ENCODE data around the gene ZNG1C.
"Not testable (repeated sequence)": the region's sequence is repeated elsewhere in the genome, so short reads cannot be mapped to it uniquely, and the experiment has no call there.

The ZNG1C gene

DNA sequence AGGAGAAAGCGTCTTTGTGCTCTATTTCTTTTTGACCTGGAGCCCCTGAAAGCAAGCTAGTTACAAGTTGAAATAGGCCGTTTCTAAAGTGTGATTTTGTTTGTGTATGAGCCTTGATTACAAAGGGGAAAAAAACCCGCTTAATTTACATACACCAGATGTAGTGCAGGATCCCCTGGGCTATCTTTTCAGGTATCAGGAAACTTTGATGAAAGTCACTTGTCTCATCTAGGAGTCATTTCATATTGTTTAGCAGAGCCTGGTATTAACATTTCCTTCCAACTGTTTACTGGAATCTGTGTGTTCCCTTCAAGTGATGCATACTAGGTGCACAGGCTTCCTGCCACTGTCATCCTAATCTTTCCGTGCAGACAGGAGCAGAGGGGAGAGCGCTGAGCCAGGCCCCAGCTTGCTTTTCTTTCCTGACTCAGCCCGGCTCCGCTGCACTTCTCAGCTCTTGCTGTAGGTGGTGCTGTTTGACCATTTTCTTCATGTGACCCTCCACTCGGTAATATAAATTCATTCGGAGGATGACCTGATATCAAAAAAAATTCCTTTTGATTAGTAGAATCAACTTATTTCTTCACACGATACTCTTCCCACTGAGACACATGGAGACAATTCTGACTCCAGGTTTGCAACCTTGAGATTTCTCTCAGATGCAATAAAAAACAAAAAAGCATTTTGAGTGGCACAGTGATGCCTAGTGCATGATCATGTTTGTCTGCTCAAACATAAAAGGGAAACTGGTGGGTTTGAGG, 100.7 kb downstream of the ZNG1C start:
- not testable (repeated sequence) for H3K4me3 ChIP-seq (ENCODE audit: low read depth, low read length)

- H3K4me3 ChIP-seq (ENCODE audit: low read depth, low read length), result not testable (repeated sequence)
Measured at GRCh38 chr9:68343242-68343641, 101.5 kb downstream of the ZNG1C start.

GRCh38 chr9:68343992-68344391, 102.2 kb downstream of the ZNG1C start:
- H3K4me3 ChIP-seq (ENCODE audit: low read depth, low read length), result not testable (repeated sequence)

Data from iPS-11a (cell line).